GM19467 (cell line): ENCODE measurements around the gene E2F6.

ENCODE experiments used
- ATAC-seq: cut with Tn5 transposase; IDR thresholded peaks from one replicate; pipeline ENCODE4 v1.9.1; 2021; ENCODE audit warnings: mild to moderate bottlenecking, moderate library complexity; ENCODE audit not compliant: unreplicated experiment

The E2F6 gene

DNA sequence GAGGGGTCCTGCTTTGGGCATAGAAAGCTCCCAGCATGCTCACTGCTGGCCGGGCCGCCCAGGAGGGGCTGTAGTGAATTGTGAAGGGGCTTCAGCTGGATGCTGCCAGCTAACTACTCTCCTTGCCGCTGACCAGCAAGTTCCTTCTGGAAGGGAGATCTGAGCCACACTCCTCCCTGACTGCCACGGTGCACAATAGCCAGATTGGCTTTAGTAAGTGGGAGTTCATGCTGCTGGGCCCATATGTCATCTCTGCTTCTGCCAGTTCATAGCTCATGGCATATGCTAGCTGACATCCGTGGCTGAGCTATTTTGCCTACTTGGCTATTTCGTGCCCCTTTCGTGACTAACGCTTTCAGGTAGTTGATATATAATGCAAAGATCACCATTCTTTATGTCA, 69.9 kb downstream of the E2F6 start:
- no peak for ATAC-seq

DNA sequence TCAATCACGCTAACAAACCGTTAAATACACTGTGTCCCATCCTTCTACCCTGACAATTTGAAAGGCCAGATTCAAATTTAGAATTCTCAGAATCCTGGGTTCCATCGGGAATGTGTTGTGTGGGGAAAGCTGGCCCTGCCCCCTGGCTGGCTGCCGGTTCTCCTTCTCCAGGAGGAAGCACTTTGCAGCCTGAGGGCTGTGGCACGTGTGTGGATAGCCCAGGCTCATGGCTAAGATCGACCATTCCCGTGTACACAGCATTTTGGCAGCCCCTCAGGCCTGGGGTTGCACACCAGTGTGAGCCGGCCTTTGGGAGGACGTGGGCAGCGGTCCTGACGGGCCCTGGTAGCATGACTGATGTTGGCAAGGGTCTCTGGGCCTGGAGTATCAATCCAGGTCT, 70.6 kb downstream of the E2F6 start:
- no peak for ATAC-seq
